ENCODE data around the gene AGMO. TPM values are rescaled to one million over a fixed set of nuclear protein-coding genes. Genes with fewer than 3 reads are reported as not detected.

AGMO gene
- total RNA-seq, 2 donors from 2014 or later = 1.9 TPM; not detected in 1

- Mint-ChIP-seq H3K27me3 (ENCODE audit: insufficient read depth) (no peaks in the 10 kb centered on the region), H3K9me3 (peaks cover 8% of the 10 kb centered on the region), H3K27ac (no peak overlapping the region), H3K4me3 (no peak overlapping the region), H3K4me1 (no peaks in the 10 kb centered on the region), H3K36me3 (ENCODE audit: low read depth) (peaks cover 4% of the 10 kb centered on the region)
- DNase-seq = no peak
- Histone ChIP-seq H3K9ac (ENCODE audit: extremely low read depth, low read length, poor library complexity, severe bottlenecking) (no peak overlapping the region), H3K4me3 (ENCODE audit: low read length) (no peak overlapping the region), H3K36me3 (ENCODE audit: control insufficient read depth, insufficient read depth, low read length) (no peaks in the 10 kb centered on the region), H3K9me3 (ENCODE audit: control insufficient read depth, low read length) (peaks cover 5% of the 10 kb centered on the region), H3K4me1 (ENCODE audit: control insufficient read depth, insufficient read depth, low read length) (no peaks in the 10 kb centered on the region), H3K27ac (ENCODE audit: low read depth, low read length) (no peak overlapping the region), H3K27me3 (ENCODE audit: control insufficient read depth, insufficient read depth, low read length, poor library complexity, severe bottlenecking) (no peaks in the 10 kb centered on the region)
- no peak for TF ChIP-seq CTCF (conservative IDR thresholded peaks at IDR 0.05)
- 76 to 100% methylated on average over 1 of the region's 1 CpG for WGBS, 2 experiments (ENCODE audit: insufficient coverage in 1 of 2, insufficient read length in 1 of 2)
Measured at GRCh38 chr7:15418264-15418663, 143.6 kb downstream of the AGMO start.

- no peaks in the 10 kb centered on the region for H3K27me3 ChIP-seq (ENCODE audit: control insufficient read depth, insufficient read depth, low read length, poor library complexity, severe bottlenecking)
- no peaks in the 10 kb centered on the region for H3K4me1 ChIP-seq (ENCODE audit: control insufficient read depth, insufficient read depth, low read length)
- no peak overlapping the region for H3K27ac ChIP-seq (ENCODE audit: low read depth, low read length)
- no peaks in the 10 kb centered on the region for H3K27me3 Mint-ChIP-seq (ENCODE audit: insufficient read depth)
- no peak for DNase-seq
- no peak for TF ChIP-seq CTCF (conservative IDR thresholded peaks at IDR 0.05)
- H3K4me3 ChIP-seq (ENCODE audit: low read length) = no peak overlapping the region
- 93% methylated on average over 3 to 4 of the region's 5 CpGs for WGBS, 2 experiments (ENCODE audit: insufficient coverage in 1 of 2, insufficient read length in 1 of 2)
- no peaks in the 10 kb centered on the region for H3K4me1 Mint-ChIP-seq
- no peak overlapping the region for H3K4me3 Mint-ChIP-seq
- no peak overlapping the region for H3K9ac ChIP-seq (ENCODE audit: extremely low read depth, low read length, poor library complexity, severe bottlenecking)
- H3K9me3 Mint-ChIP-seq = peaks cover 8% of the 10 kb centered on the region
- H3K27ac Mint-ChIP-seq = no peak overlapping the region
- H3K36me3 ChIP-seq (ENCODE audit: control insufficient read depth, insufficient read depth, low read length) = no peaks in the 10 kb centered on the region
- peaks cover 5% of the 10 kb centered on the region for H3K9me3 ChIP-seq (ENCODE audit: control insufficient read depth, low read length)
- peaks cover 4% of the 10 kb centered on the region for H3K36me3 Mint-ChIP-seq (ENCODE audit: low read depth)
Measured at GRCh38 chr7:15417341-15417988, 144.3 kb downstream of the AGMO start.

GRCh38 chr7:15411019-15411418 lies 150.8 kb downstream of the AGMO start:
- Histone ChIP-seq H3K27ac (ENCODE audit: low read depth, low read length) (no peak overlapping the region), H3K4me3 (ENCODE audit: low read length) (no peak overlapping the region), H3K4me1 (ENCODE audit: control insufficient read depth, insufficient read depth, low read length) (no peaks in the 10 kb centered on the region), H3K9me3 (ENCODE audit: control insufficient read depth, low read length) (peaks cover 5% of the 10 kb centered on the region), H3K36me3 (ENCODE audit: control insufficient read depth, insufficient read depth, low read length) (no peaks in the 10 kb centered on the region), H3K27me3 (ENCODE audit: control insufficient read depth, insufficient read depth, low read length, poor library complexity, severe bottlenecking) (no peaks in the 10 kb centered on the region), H3K9ac (ENCODE audit: extremely low read depth, low read length, poor library complexity, severe bottlenecking) (no peak overlapping the region)
- Mint-ChIP-seq H3K4me3 (no peak overlapping the region), H3K36me3 (ENCODE audit: low read depth) (peaks cover 4% of the 10 kb centered on the region), H3K27ac (no peak overlapping the region), H3K27me3 (ENCODE audit: insufficient read depth) (no peaks in the 10 kb centered on the region), H3K9me3 (peaks cover 8% of the 10 kb centered on the region), H3K4me1 (peaks cover 13% of the 10 kb centered on the region)
- WGBS, 2 experiments (ENCODE audit: insufficient coverage in 1 of 2, insufficient read length in 1 of 2) = 94 to 100% methylated on average over 1 to 2 of the region's 2 CpGs
- no peak for TF ChIP-seq CTCF (conservative IDR thresholded peaks at IDR 0.05)
- no peak for DNase-seq

All from endodermal cell (in vitro differentiated cells).